ENCODE measurements around the gene SPATA17.

GRCh38 chr1:217586586-217586985, 44.6 kb upstream of the SPATA17 start:
- TF ChIP-seq POLR2AphosphoS5 (IDR thresholded peaks at IDR 0.05; ENCODE audit: low read depth) (no peak), CTCF (conservative IDR thresholded peaks at IDR 0.05; ENCODE audit: low read depth in 2 of 2) (no peak)
